ENCODE results near the gene ZNF800. TPM values are rescaled to one million over a fixed set of nuclear protein-coding genes. Genes with fewer than 3 reads are reported as not detected.

Gene ZNF800
- total RNA-seq, 1 donor from 2014 or later, result 25.4 TPM

DNA sequence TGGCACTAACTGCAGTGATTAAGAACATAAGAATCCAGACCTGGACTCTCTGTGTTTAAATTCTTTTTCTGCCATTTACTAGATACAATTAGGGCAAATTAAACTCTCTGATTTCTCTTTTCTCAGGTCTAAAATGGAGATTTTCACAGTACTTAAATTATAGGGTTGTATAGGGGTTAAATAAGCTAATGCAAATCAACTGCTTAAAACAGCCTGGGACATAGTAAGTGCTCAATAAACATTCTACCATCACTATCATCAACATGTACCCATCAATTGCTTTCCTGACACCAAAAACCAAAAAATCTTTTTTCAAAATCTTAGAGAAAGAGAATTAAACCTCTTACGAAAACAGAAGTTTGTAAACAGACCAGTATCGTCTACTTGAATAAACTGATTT lies 4.5 kb downstream of the ZNF800 start:
- Mint-ChIP-seq H3K4me1 (ENCODE audit: low read depth, unreplicated experiment) (no peaks in the 10 kb centered on the region), H3K9me3 (ENCODE audit: unreplicated experiment) (peaks cover 7% of the 10 kb centered on the region), H3K4me3 (ENCODE audit: unreplicated experiment) (no peak overlapping the region), H3K27me3 (ENCODE audit: unreplicated experiment) (peaks cover 2% of the 10 kb centered on the region), H3K27ac (ENCODE audit: unreplicated experiment) (no peak overlapping the region), H3K36me3 (ENCODE audit: unreplicated experiment) (no peaks in the 10 kb centered on the region)
- TF ChIP-seq, protein P1, sequence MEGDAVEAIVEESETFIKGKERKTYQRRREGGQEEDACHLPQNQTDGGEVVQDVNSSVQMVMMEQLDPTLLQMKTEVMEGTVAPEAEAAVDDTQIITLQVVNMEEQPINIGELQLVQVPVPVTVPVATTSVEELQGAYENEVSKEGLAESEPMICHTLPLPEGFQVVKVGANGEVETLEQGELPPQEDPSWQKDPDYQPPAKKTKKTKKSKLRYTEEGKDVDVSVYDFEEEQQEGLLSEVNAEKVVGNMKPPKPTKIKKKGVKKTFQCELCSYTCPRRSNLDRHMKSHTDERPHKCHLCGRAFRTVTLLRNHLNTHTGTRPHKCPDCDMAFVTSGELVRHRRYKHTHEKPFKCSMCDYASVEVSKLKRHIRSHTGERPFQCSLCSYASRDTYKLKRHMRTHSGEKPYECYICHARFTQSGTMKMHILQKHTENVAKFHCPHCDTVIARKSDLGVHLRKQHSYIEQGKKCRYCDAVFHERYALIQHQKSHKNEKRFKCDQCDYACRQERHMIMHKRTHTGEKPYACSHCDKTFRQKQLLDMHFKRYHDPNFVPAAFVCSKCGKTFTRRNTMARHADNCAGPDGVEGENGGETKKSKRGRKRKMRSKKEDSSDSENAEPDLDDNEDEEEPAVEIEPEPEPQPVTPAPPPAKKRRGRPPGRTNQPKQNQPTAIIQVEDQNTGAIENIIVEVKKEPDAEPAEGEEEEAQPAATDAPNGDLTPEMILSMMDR (IDR thresholded peaks at IDR 0.05; ENCODE audit: partially characterized antibody, unreplicated experiment), result no peak
- DNase-seq, result no peak

- DNase-seq, result no peak
- no peaks in the 10 kb centered on the region for H3K4me1 Mint-ChIP-seq (ENCODE audit: low read depth, unreplicated experiment)
- H3K27me3 Mint-ChIP-seq (ENCODE audit: unreplicated experiment), result no peaks in the 10 kb centered on the region
- H3K36me3 Mint-ChIP-seq (ENCODE audit: unreplicated experiment), result no peaks in the 10 kb centered on the region
- H3K9me3 Mint-ChIP-seq (ENCODE audit: unreplicated experiment), result no peaks in the 10 kb centered on the region
- H3K27ac Mint-ChIP-seq (ENCODE audit: unreplicated experiment), result no peak overlapping the region
- no peak overlapping the region for H3K4me3 Mint-ChIP-seq (ENCODE audit: unreplicated experiment)
- TF ChIP-seq, protein P1 (IDR thresholded peaks at IDR 0.05; ENCODE audit: partially characterized antibody, unreplicated experiment), result no peak
Observed at GRCh38 chr7:127383123-127383835, 9.2 kb downstream of the ZNF800 start.

DNA sequence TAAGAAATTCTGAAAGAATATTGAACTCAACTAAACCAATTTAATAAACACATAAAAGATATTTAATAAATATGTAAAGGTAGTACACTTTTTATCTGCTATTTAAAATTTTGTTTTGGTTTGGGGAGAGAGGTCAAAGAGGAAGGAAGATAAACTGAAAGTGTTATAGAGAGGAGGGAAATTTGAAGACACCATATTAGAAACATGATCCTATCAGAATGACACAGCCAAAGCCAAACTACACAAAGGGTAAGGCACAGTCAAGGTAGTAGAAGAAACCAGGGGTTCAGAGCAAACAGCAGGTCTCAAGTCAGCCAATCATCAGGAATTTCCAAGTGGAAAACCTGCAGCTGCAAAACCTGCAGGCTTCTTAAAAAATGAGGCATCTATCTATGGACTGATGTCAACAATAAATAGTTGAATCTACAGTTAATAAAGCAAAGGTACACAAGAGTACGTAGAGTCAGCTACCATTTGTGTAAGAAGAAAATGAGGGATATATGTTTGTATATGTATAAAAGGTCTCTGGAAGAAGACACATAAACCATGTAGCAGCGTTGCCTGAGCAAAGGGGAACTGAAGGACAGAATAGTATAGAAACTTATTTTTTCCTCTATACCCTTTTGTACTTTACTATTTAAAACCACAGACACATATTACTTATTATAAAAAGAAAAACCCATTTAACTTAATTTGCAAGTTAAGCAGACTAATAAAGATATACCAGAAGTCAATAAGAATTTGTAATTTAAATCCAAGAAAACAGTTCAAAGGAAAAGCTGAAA lies 10.0 kb downstream of the ZNF800 start:
- Mint-ChIP-seq H3K4me1 (ENCODE audit: low read depth, unreplicated experiment) (no peaks in the 10 kb centered on the region), H3K4me3 (ENCODE audit: unreplicated experiment) (no peak overlapping the region), H3K27ac (ENCODE audit: unreplicated experiment) (no peak overlapping the region), H3K27me3 (ENCODE audit: unreplicated experiment) (no peaks in the 10 kb centered on the region), H3K9me3 (ENCODE audit: unreplicated experiment) (no peaks in the 10 kb centered on the region), H3K36me3 (ENCODE audit: unreplicated experiment) (no peaks in the 10 kb centered on the region)
- TF ChIP-seq, protein P1 (IDR thresholded peaks at IDR 0.05; ENCODE audit: partially characterized antibody, unreplicated experiment), result no peak
- DNase-seq, result no peak

GRCh38 chr7:127380479-127380878 lies 12.0 kb downstream of the ZNF800 start:
- Mint-ChIP-seq H3K27ac (ENCODE audit: unreplicated experiment) (no peak overlapping the region), H3K4me1 (ENCODE audit: low read depth, unreplicated experiment) (no peaks in the 10 kb centered on the region), H3K4me3 (ENCODE audit: unreplicated experiment) (no peak overlapping the region), H3K27me3 (ENCODE audit: unreplicated experiment) (no peaks in the 10 kb centered on the region), H3K36me3 (ENCODE audit: unreplicated experiment) (no peaks in the 10 kb centered on the region), H3K9me3 (ENCODE audit: unreplicated experiment) (no peaks in the 10 kb centered on the region)
- no peak for DNase-seq
- TF ChIP-seq, protein P1 (IDR thresholded peaks at IDR 0.05; ENCODE audit: partially characterized antibody, unreplicated experiment), result no peak

DNA sequence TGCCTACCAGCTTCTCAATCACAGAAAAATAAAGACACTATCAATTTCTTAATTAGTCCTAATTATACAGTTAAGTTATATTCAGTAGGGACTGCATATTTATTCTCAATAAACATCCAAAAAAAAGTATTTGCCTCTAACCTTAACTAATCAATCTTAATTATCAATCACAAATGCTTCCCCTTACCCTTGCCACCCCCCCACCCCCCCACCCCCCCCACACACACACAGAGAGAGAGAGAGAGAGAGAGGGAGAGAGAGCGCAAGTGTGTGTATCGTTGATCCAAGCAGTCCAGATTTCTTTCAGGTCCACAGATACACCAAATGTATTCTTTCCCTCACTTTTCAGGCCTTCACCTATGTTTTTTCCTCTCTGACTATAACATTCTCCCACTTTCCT lies 12.9 kb downstream of the ZNF800 start:
- Mint-ChIP-seq H3K27me3 (ENCODE audit: unreplicated experiment) (no peaks in the 10 kb centered on the region), H3K9me3 (ENCODE audit: unreplicated experiment) (no peaks in the 10 kb centered on the region), H3K27ac (ENCODE audit: unreplicated experiment) (no peak overlapping the region), H3K36me3 (ENCODE audit: unreplicated experiment) (no peaks in the 10 kb centered on the region), H3K4me3 (ENCODE audit: unreplicated experiment) (no peak overlapping the region), H3K4me1 (ENCODE audit: low read depth, unreplicated experiment) (no peaks in the 10 kb centered on the region)
- no peak for DNase-seq
- TF ChIP-seq, protein P1 (IDR thresholded peaks at IDR 0.05; ENCODE audit: partially characterized antibody, unreplicated experiment), result no peak
